Esophagus mucosa (tissue), 1 donor: ENCODE data around the gene GPR107. TPM values are rescaled to one million over a fixed set of nuclear protein-coding genes. Genes with fewer than 3 reads are reported as not detected.

Experiments
- ATAC-seq: fragments of 200-7000 bp; cut with Tn5 transposase; one replicate; pipeline ENCODE4 v1.9.1; 2020
- total RNA-seq: library from RNA; stranded (reverse); gene quantifications from one replicate; pipeline ENCODE4 v1.2.4, GENCODE V29; 2023
- donor health status: DM: yes; HTN: yes; CAD: no.

Gene GPR107
- total RNA-seq, 1 donor from 2014 or later = 29.8 TPM

GRCh38 chr9:130058154-130058553 is 4.4 kb downstream of the GPR107 start:
- ATAC-seq = no peak

- no peak for ATAC-seq
Measured at GRCh38 chr9:130058887-130059286, 5.2 kb downstream of the GPR107 start.

GRCh38 chr9:130060296-130060695 is 6.6 kb downstream of the GPR107 start:
- no peak for ATAC-seq

GRCh38 chr9:130062750-130063149 is 9.0 kb downstream of the GPR107 start:
- no peak for ATAC-seq

GRCh38 chr9:130064621-130065020 is 10.9 kb downstream of the GPR107 start:
- no peak for ATAC-seq

GRCh38 chr9:130069048-130069447 is 15.3 kb downstream of the GPR107 start:
- ATAC-seq = no peak

- ATAC-seq = no peak
Measured at GRCh38 chr9:130072515-130073235, 19.0 kb downstream of the GPR107 start.

- no peak for ATAC-seq
Measured at GRCh38 chr9:130073373-130073772, 19.7 kb downstream of the GPR107 start.

- ATAC-seq = no peak
Measured at GRCh38 chr9:130078547-130078946, 24.8 kb downstream of the GPR107 start.

- ATAC-seq = no peak
Measured at GRCh38 chr9:130084337-130084736, 30.6 kb downstream of the GPR107 start.

GRCh38 chr9:130088051-130088450 is 34.3 kb downstream of the GPR107 start:
- ATAC-seq = no peak

GRCh38 chr9:130089141-130089540 is 35.4 kb downstream of the GPR107 start:
- no peak for ATAC-seq

GRCh38 chr9:130090915-130091314 is 37.2 kb downstream of the GPR107 start:
- ATAC-seq = no peak

- no peak for ATAC-seq
Measured at GRCh38 chr9:130092910-130093309, 39.2 kb downstream of the GPR107 start.

- ATAC-seq = no peak
Measured at GRCh38 chr9:130095872-130096271, 42.2 kb downstream of the GPR107 start.

GRCh38 chr9:130100681-130101080 is 47.0 kb downstream of the GPR107 start:
- ATAC-seq = no peak

GRCh38 chr9:130101915-130102314 is 48.2 kb downstream of the GPR107 start:
- no peak for ATAC-seq

GRCh38 chr9:130104491-130105193 is 50.9 kb downstream of the GPR107 start:
- ATAC-seq = peak; percentile 8

- no peak for ATAC-seq
Measured at GRCh38 chr9:130106860-130107233, 53.1 kb downstream of the GPR107 start.

GRCh38 chr9:130107234-130107861 is 53.6 kb downstream of the GPR107 start:
- peak; percentile 63 for ATAC-seq

- ATAC-seq = no peak
Measured at GRCh38 chr9:130107955-130108354, 54.2 kb downstream of the GPR107 start.

- ATAC-seq = no peak
Measured at GRCh38 chr9:130110166-130110565, 56.5 kb downstream of the GPR107 start.

- no peak for ATAC-seq
Measured at GRCh38 chr9:130110596-130111021, 56.9 kb downstream of the GPR107 start.
